Measurements from ENCODE around the gene CPNE1.

DNA sequence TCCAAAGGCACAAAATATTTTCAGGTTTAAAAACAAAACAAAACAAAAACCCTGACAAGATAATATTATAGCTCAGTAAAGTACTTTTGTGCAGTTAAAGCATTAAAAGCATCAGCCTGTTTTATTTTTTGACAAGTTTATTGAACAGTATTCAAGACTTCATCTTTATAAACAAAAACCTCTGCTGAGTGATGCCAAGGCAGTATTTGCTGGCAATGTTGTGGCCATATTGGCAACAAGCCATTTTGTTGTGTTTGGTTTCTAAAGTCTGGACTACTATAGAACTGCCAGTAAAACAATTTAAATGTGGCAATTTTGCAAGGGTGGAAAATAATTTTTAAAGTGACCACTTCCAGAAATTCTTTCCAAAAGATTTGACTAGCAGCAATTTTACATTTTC lies 15.9 kb downstream of the CPNE1 start:
- TF ChIP-seq POLR2A (IDR thresholded peaks at IDR 0.05) (no peak), CTCF (IDR thresholded peaks at IDR 0.05) (no peak), POLR2AphosphoS5 (IDR thresholded peaks at IDR 0.05) (no peak)
